Endothelial cell of umbilical vein (primary cell): ENCODE data around the gene HBP1. TPM values are rescaled to one million over a fixed set of nuclear protein-coding genes. Genes with fewer than 3 reads are reported as not detected.

ENCODE experiments used
- BruUV-seq: library from RNA; stranded (reverse); fragments of 400-500 nt; replicated peaks from 2 replicates; lab custom pipeline; 2021; lab: Mats Ljungman, UMichigan
- CTCF ChIA-PET: fragments of 300-600, 350-600 bp; sonication (Branson Sonifier 250); formaldehyde crosslinking; loops from one replicate; lab custom pipeline; 2021; ENCODE audit warnings: antibody characterized with exemption, inconsistent platforms; lab: Charles Lee
- POLR2A ChIA-PET: fragments of 300-600, 350-600 bp; sonication (Branson Sonifier 250); formaldehyde crosslinking; loops from one replicate; lab custom pipeline; 2021; ENCODE audit warnings: antibody characterized with exemption, inconsistent platforms; lab: Charles Lee
- DNase-seq: peaks from one replicate; pipeline ENCODE4 v3.0.0-alpha.2; 2011; ENCODE audit warnings: low read depth, low spot score
- FAIRE-seq: peaks from 2 replicates; lab custom pipeline; 2011; peaks lifted over from hg19 to GRCh38; lab: Jason Lieb, UNC
- H2AFZ ChIP-seq: 2 replicates; pipeline ENCODE4 v1.6.0; 2012; ENCODE audit warnings: low read depth, low read length, control low read depth, inconsistent platforms
- H3K27ac ChIP-seq: 2 replicates; pipeline ENCODE4 v1.5.1; 2011; ENCODE audit warnings: low read depth, mild to moderate bottlenecking, control low read depth, low read length, moderate library complexity; ENCODE audit not compliant: insufficient read depth
- H3K27me3 ChIP-seq, 2 experiments: 2 replicates each; pipeline versions ENCODE4 v1.6.0 to v1.6.1; 2011; ENCODE audit warnings: low read length in 2 of 2, mixed read lengths in 1 of 2; ENCODE audit not compliant: control insufficient read depth in 2 of 2, insufficient read depth in 2 of 2
- H3K36me3 ChIP-seq, 2 experiments: 2 replicates in 1 of 2; 3 replicates in 1 of 2; pipeline ENCODE4 v1.5.1; 2011; ENCODE audit warnings: low read length in 2 of 2, mild to moderate bottlenecking in 1 of 2, moderate library complexity in 1 of 2; ENCODE audit not compliant: control insufficient read depth in 2 of 2, insufficient read depth in 2 of 2; ENCODE audit errors: extremely low read depth in 1 of 2
- H3K4me1 ChIP-seq: 3 replicates; pipeline ENCODE4 v1.5.1; 2011; ENCODE audit warnings: mild to moderate bottlenecking, low read length; ENCODE audit not compliant: control insufficient read depth, insufficient read depth; ENCODE audit errors: extremely low read depth
- H3K4me2 ChIP-seq: 2 replicates; pipeline ENCODE4 v1.6.1; 2011; ENCODE audit warnings: low read length, control low read depth, mixed read lengths; ENCODE audit not compliant: insufficient read depth
- H3K4me3 ChIP-seq, 3 experiments: fragments of 200-600 bp in 1 of 3; sonication (generic), shearing (Covaris generic) in 1 of 3; replicated peaks in 1 of 3; 2 replicates each; pipeline ENCODE4 v1.5.1; 2011 to 2016; ENCODE audit warnings: control low read depth in 3 of 3, low read length in 3 of 3, mild to moderate bottlenecking in 2 of 3, inconsistent platforms in 1 of 3, low read depth in 1 of 3, moderate library complexity in 1 of 3; ENCODE audit not compliant: insufficient read depth in 1 of 3
- H3K79me2 ChIP-seq: 2 replicates; pipeline ENCODE4 v1.6.0; 2012; ENCODE audit warnings: low read length, inconsistent platforms; ENCODE audit not compliant: control insufficient read depth, insufficient read depth
- H3K9ac ChIP-seq: replicated peaks from 2 replicates; pipeline ENCODE3; 2011; ENCODE audit warnings: low read length, control low read depth; ENCODE audit not compliant: insufficient read depth; ENCODE audit errors: extremely low read depth
- H3K9me1 ChIP-seq: replicated peaks from 3 replicates; pipeline ENCODE4 v1.6.0; 2011; ENCODE audit warnings: mild to moderate bottlenecking, low read length; ENCODE audit not compliant: control insufficient read depth, insufficient read depth; ENCODE audit errors: extremely low read depth
- H3K9me3 ChIP-seq: replicated peaks from 2 replicates; pipeline ENCODE4 v1.5.1; 2012; ENCODE audit warnings: low read length, inconsistent platforms; ENCODE audit not compliant: control insufficient read depth, insufficient read depth
- H4K20me1 ChIP-seq: replicated peaks from 2 replicates; pipeline ENCODE3; 2011; ENCODE audit warnings: mild to moderate bottlenecking, low read length; ENCODE audit not compliant: control insufficient read depth, insufficient read depth; ENCODE audit errors: extremely low read depth
- CTCF ChIP-seq, 2 donors: IDR thresholded peaks; 1 replicate in 1 of 2; 2 replicates in 1 of 2; pipeline ENCODE4 v1.5.1; 2011; ENCODE audit warnings: low read length in 2 of 2, mild to moderate bottlenecking in 2 of 2, moderate library complexity in 2 of 2, control low read depth in 1 of 2, inconsistent platforms in 1 of 2, low read depth in 1 of 2; ENCODE audit not compliant: insufficient read depth in 1 of 2; ENCODE audit errors: extremely low read depth in 1 of 2
- EZH2 ChIP-seq: IDR thresholded peaks from 2 replicates; pipeline ENCODE4 v1.6.1; 2012; ENCODE audit warnings: borderline replicate concordance, low read depth, mild to moderate bottlenecking, moderate library complexity, low read length, inconsistent platforms; ENCODE audit not compliant: severe bottlenecking
- FOS ChIP-seq: IDR thresholded peaks from 2 replicates; pipeline ENCODE4 v1.6.1; 2011; ENCODE audit warnings: mild to moderate bottlenecking, low read length, moderate library complexity, borderline replicate concordance; ENCODE audit not compliant: insufficient read depth
- MAX ChIP-seq: IDR thresholded peaks from 2 replicates; pipeline ENCODE4 v1.6.1; 2011; ENCODE audit not compliant: insufficient read depth, insufficient read length
- MYC ChIP-seq: IDR thresholded peaks from one replicate; pipeline ENCODE4 v1.6.1; 2011; ENCODE audit warnings: mild to moderate bottlenecking, low read depth, low read length
- POLR2A ChIP-seq: IDR thresholded peaks from 2 replicates; pipeline ENCODE4 v1.6.1; 2012; ENCODE audit warnings: low read depth, mild to moderate bottlenecking, control low read depth, low read length
- POLR2AphosphoS5 ChIP-seq: IDR thresholded peaks from 2 replicates; pipeline ENCODE4 v1.6.1; 2012; ENCODE audit warnings: low read depth, mild to moderate bottlenecking, control low read depth, low read length, moderate library complexity; ENCODE audit not compliant: insufficient read depth
- dilution Hi-C: fragments of 300-500 bp; cut with MboI; formaldehyde crosslinking; loops from one replicate; pipeline ENCODE4 v1.15.0; 2019; ENCODE audit warnings: low sequenced_read_pairs; ENCODE audit not compliant: extremely low pct_ligation_motif_present
- intact Hi-C: fragments of 100-400 bp; cut with micrococcal nuclease; formaldehyde crosslinking; loops from one replicate; pipeline ENCODE4 v1.10.0; 2022
- polyA plus RNA-seq, 4 experiments: library from polyadenylated mRNA; depleted of rRNA in 3 of 4; stranded (reverse) in 3 of 4; unstranded in 1 of 4; fragments of >200 nt; gene quantifications; 2 replicates each; pipeline versions ENCODE4 v1.2.1 to v1.2.3, GENCODE V29; 2011 to 2012; ENCODE audit warnings: missing spikeins in 1 of 4
- total RNA-seq: library from RNA; stranded (reverse); gene quantifications from 2 replicates; pipeline ENCODE4 v1.2.3, GENCODE V29; 2021

Gene HBP1
- total and polyA plus RNA-seq, 2 donors (not counting 3 experiments of a cell fraction or from before 2014, with no cell fraction given): 49.6 to 63.4 TPM

GRCh38 chr7:107203607-107204006 lies 34.8 kb downstream of the HBP1 start:
- H3K4me2 ChIP-seq: no peak overlapping the region
- no peak overlapping the region for H2AFZ ChIP-seq
- no peaks in the 10 kb centered on the region for H3K9me1 ChIP-seq
- H3K27ac ChIP-seq: no peak overlapping the region
- intact Hi-C loops (loop anchor here (2.0 to 5.0 kb wide), 2 partner anchors 524 to 675 kb away; no protein-coding TSS in a partner anchor), dilution Hi-C loops (no loop called here)
- no peaks in the 10 kb centered on the region for H3K27me3 ChIP-seq
- no TSS peak for BruUV-seq
- TF ChIP-seq EZH2 (no peak), CTCF (IDR thresholded peaks at IDR 0.05; ENCODE audit: extremely low read depth in 1 of 2, insufficient read depth in 1 of 2, low read depth in 1 of 2, low read length in 2 of 2) (no peak), POLR2AphosphoS5 (no peak), MAX (no peak), POLR2A (no peak), FOS (no peak), MYC (no peak)
- H3K79me2 ChIP-seq: no peaks in the 10 kb centered on the region
- H4K20me1 ChIP-seq: peaks cover 2% of the 10 kb centered on the region
- H3K9me3 ChIP-seq: no peaks in the 10 kb centered on the region
- POLR2A ChIA-PET: interaction anchor here (0.5 kb wide), 1 partner anchor 25 kb away, joined by 3 read pairs; no protein-coding TSS in a partner anchor
- no peaks in the 10 kb centered on the region for H3K4me1 ChIP-seq
- FAIRE-seq (no peak), DNase-seq (no peak)
- CTCF ChIA-PET: interaction anchor here (1.0 to 5.3 kb wide), 5 partner anchors 9 to 676 kb away, joined by 3 to 19 read pairs (median 4); no protein-coding TSS in a partner anchor
- H3K36me3 ChIP-seq: peaks cover 9% of the 10 kb centered on the region in 2 experiments
- H3K9ac ChIP-seq: no peak overlapping the region
- H3K4me3 ChIP-seq: no peak overlapping the region
